Astrocyte of the cerebellum (primary cell): ENCODE results near the gene EYS.

Experiments
- DNase-seq: peaks from one replicate; pipeline ENCODE4 v3.0.0-alpha.2; 2011; ENCODE audit warnings: low read depth
- H3K4me3 ChIP-seq: 2 replicates; pipeline ENCODE4 v1.5.1; 2011; ENCODE audit warnings: mild to moderate bottlenecking, low read depth, low read length, moderate library complexity
- CTCF ChIP-seq: IDR thresholded peaks from 2 replicates; pipeline ENCODE4 v1.5.1; 2012; ENCODE audit warnings: low read length, low read depth, moderate library complexity, mild to moderate bottlenecking; ENCODE audit errors: missing control alignments
- in situ Hi-C: cut with HindIII; loops from 2 replicates; pipeline ENCODE4 v1.10.0; 2017; ENCODE audit warnings: low sequenced_read_pairs

The EYS gene

GRCh38 chr6:63882208-63882607 lies 1824.8 kb downstream of the EYS start:
- in situ Hi-C loops: no loop called here
- DNase-seq: no peak
- TF ChIP-seq CTCF: peak; percentile 23
- H3K4me3 ChIP-seq: no peak overlapping the region

- H3K4me3 ChIP-seq: no peak overlapping the region
- DNase-seq: no peak
- in situ Hi-C loops: no loop called here
- TF ChIP-seq CTCF: no peak
Measured at GRCh38 chr6:63881791-63882190, 1825.2 kb downstream of the EYS start.

- no peak for TF ChIP-seq CTCF
- in situ Hi-C loops: no loop called here
Measured at GRCh38 chr6:63872233-63872632, 1834.8 kb downstream of the EYS start.

GRCh38 chr6:63868351-63868750 lies 1838.7 kb downstream of the EYS start:
- no peak for TF ChIP-seq CTCF
- H3K4me3 ChIP-seq: no peak overlapping the region
- in situ Hi-C loops: no loop called here
- DNase-seq: no peak

More at GRCh38 chr6:63872233-63872632, 1834.8 kb downstream of the EYS start:
- no peak overlapping the region for H3K4me3 ChIP-seq
- no peak for DNase-seq

- TF ChIP-seq CTCF: no peak
- in situ Hi-C loops: no loop called here
- DNase-seq: no peak
- H3K4me3 ChIP-seq: no peak overlapping the region
Measured at GRCh38 chr6:63864671-63865318, 1842.2 kb downstream of the EYS start.

DNA sequence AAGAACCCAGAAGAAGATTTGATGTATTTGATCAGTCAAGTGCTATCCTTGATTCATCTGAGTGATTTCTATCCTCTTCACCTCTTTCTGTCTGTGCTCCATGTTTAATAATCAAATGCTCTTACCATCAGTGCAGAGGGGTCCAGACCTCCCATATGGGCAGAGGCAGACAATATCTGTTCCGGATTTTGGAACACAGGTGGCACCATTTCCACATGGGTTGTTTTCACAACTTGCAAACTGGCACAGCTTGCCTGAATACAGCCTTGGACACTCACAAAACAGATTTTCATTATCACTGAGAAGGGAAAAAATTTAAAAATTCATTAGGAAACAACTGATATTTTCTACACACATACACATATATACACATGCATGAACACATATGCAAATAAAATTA lies 1843.0 kb downstream of the EYS start:
- no peak for DNase-seq
- in situ Hi-C loops: no loop called here
- no peak for TF ChIP-seq CTCF
- no peak overlapping the region for H3K4me3 ChIP-seq
